Body of pancreas (tissue), 4 donors: ENCODE results near the gene TSPAN18. TPM values are rescaled to one million over a fixed set of nuclear protein-coding genes. Genes with fewer than 3 reads are reported as not detected.

Source experiments
- ATAC-seq: fragments of 150-250 bp; one replicate; pipeline ENCODE4 v1.9.1; 2016
- DNase-seq, 4 donors: peaks; one replicate each; pipeline ENCODE4 v3.0.0-alpha.2; 2019
- H3K27ac ChIP-seq, 4 donors: fragments of 200-600 bp; sonication (generic); 1 replicate in 3 of 4; 2 replicates in 1 of 4; pipeline versions ENCODE4 v1.5.1 to v1.6.1; 2016 to 2019; ENCODE audit warnings: mild to moderate bottlenecking in 1 of 4, mixed read lengths in 1 of 4, moderate library complexity in 1 of 4
- H3K27me3 ChIP-seq, 2 donors: fragments of 200-600 bp; sonication (generic); one replicate each; pipeline ENCODE4 v1.6.0; 2016; ENCODE audit warnings: mild to moderate bottlenecking in 1 of 2
- H3K36me3 ChIP-seq, 2 donors: fragments of 200-600 bp; sonication (generic); replicated peaks in 1 of 2; 2 replicates each; pipeline ENCODE4 v1.5.1; 2016; ENCODE audit warnings: low read depth in 2 of 2; ENCODE audit not compliant: insufficient read depth in 1 of 2
- H3K4me1 ChIP-seq: fragments of 200-600 bp; sonication (generic); one replicate; pipeline ENCODE4 v1.6.0; 2016
- H3K4me3 ChIP-seq, 2 donors: fragments of 200-600 bp; sonication (generic); 1 replicate in 1 of 2; 2 replicates in 1 of 2; pipeline ENCODE4 v1.5.1; 2016 to 2019
- H3K9me3 ChIP-seq, 3 donors: fragments of 200-600 bp; sonication (generic); 1 replicate in 2 of 3; 2 replicates in 1 of 3; pipeline ENCODE4 v1.5.1; 2016
- POLR2A ChIP-seq, 3 donors: fragments of 450-650 bp; IDR thresholded peaks; one replicate each; pipeline ENCODE4 v1.6.1; 2016; ENCODE audit warnings: antibody characterized with exemption in 3 of 3, mild to moderate bottlenecking in 2 of 3
- WGBS, 2 donors: methylation state at CpG; one replicate each; pipeline ENCODE4 v1.1.5; 2017; 5-methylcytosine and 5-hydroxymethylcytosine counted together
- intact Hi-C: fragments of 100-400 bp; cut with DNase I; formaldehyde crosslinking; loops from one replicate; pipeline ENCODE4 v1.15.1; 2023
- total RNA-seq, 2 donors: library from RNA; depleted of rRNA; stranded (reverse); fragments of >200 nt; gene quantifications; one replicate each; pipeline ENCODE4 v1.1.0, GENCODE V29; 2016
- TF ChIP-seq, protein P1 (sequence below), 7 experiments: fragments of 450-650 bp in 4 of 7; fragments of 200-600 bp in 3 of 7; sonication (generic) in 3 of 7; IDR thresholded peaks; one replicate each; pipeline ENCODE4 v1.5.1; 2016 to 2019; ENCODE audit warnings: antibody characterized with exemption in 7 of 7

Gene TSPAN18
- total RNA-seq, 2 donors from 2014 or later = 2.1 to 3.0 TPM

GRCh38 chr11:44940835-44941234, 214.1 kb downstream of the TSPAN18 start:
- ATAC-seq (no peak), DNase-seq (no peak)
- WGBS, 2 donors = 94 to 96% methylated on average over 9 of the region's 9 CpGs
- intact Hi-C loops = no loop called here
- no peaks in the 10 kb centered on the region for H3K27me3 ChIP-seq
- TF ChIP-seq POLR2A (IDR thresholded peaks at IDR 0.05) = no peak
- TF ChIP-seq, protein P1, sequence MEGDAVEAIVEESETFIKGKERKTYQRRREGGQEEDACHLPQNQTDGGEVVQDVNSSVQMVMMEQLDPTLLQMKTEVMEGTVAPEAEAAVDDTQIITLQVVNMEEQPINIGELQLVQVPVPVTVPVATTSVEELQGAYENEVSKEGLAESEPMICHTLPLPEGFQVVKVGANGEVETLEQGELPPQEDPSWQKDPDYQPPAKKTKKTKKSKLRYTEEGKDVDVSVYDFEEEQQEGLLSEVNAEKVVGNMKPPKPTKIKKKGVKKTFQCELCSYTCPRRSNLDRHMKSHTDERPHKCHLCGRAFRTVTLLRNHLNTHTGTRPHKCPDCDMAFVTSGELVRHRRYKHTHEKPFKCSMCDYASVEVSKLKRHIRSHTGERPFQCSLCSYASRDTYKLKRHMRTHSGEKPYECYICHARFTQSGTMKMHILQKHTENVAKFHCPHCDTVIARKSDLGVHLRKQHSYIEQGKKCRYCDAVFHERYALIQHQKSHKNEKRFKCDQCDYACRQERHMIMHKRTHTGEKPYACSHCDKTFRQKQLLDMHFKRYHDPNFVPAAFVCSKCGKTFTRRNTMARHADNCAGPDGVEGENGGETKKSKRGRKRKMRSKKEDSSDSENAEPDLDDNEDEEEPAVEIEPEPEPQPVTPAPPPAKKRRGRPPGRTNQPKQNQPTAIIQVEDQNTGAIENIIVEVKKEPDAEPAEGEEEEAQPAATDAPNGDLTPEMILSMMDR (IDR thresholded peaks at IDR 0.05) = no peak
- H3K27ac ChIP-seq = no peak overlapping the region
- H3K4me1 ChIP-seq = peaks cover 26% of the 10 kb centered on the region
- no peak overlapping the region for H3K4me3 ChIP-seq
- no peaks in the 10 kb centered on the region for H3K9me3 ChIP-seq
- H3K36me3 ChIP-seq = no peaks in the 10 kb centered on the region

- no peak overlapping the region for H3K27ac ChIP-seq
Measured at GRCh38 chr11:44941259-44942021, 214.7 kb downstream of the TSPAN18 start.

GRCh38 chr11:44942029-44942955, 215.5 kb downstream of the TSPAN18 start:
- DNase-seq (no peak), ATAC-seq (no peak)
- Histone ChIP-seq H3K9me3 (no peaks in the 10 kb centered on the region), H3K27me3 (no peaks in the 10 kb centered on the region), H3K4me1 (peaks cover 26% of the 10 kb centered on the region), H3K4me3 (no peak overlapping the region), H3K36me3 (no peaks in the 10 kb centered on the region), H3K27ac (no peak overlapping the region)
- WGBS, 2 donors = 89 to 94% methylated on average over 9 to 10 of the region's 10 CpGs
- TF ChIP-seq POLR2A (IDR thresholded peaks at IDR 0.05) = no peak
- TF ChIP-seq, protein P1 (IDR thresholded peaks at IDR 0.05) = no peak
- intact Hi-C loops = no loop called here

More at GRCh38 chr11:44941259-44942021, 214.7 kb downstream of the TSPAN18 start:
- TF ChIP-seq, protein P1 (IDR thresholded peaks at IDR 0.05) = no peak
- Histone ChIP-seq H3K27me3 (no peaks in the 10 kb centered on the region), H3K4me1 (peaks cover 26% of the 10 kb centered on the region), H3K9me3 (no peaks in the 10 kb centered on the region), H3K36me3 (no peaks in the 10 kb centered on the region), H3K4me3 (no peak overlapping the region)
- intact Hi-C loops = no loop called here
- DNase-seq = no peak
- ATAC-seq = no peak
- WGBS, 2 donors = 67 to 68% methylated on average over 12 of the region's 12 CpGs

- WGBS, 2 donors = 47 to 82% methylated on average over 7 of the region's 7 CpGs
- ATAC-seq = no peak
- peak in 2 of 4 donors; percentile 26 to 41 for DNase-seq
- Histone ChIP-seq H3K9me3 (no peaks in the 10 kb centered on the region), H3K4me3 (no peak overlapping the region), H3K27ac (peak overlapping the region in 1 of 4 donors; percentile 5), H3K36me3 (no peaks in the 10 kb centered on the region), H3K27me3 (no peaks in the 10 kb centered on the region), H3K4me1 (peaks cover 30% of the 10 kb centered on the region)
- intact Hi-C loops = no loop called here
- TF ChIP-seq, protein P1 (IDR thresholded peaks at IDR 0.05) = no peak
- no peak for TF ChIP-seq POLR2A (IDR thresholded peaks at IDR 0.05)
Measured at GRCh38 chr11:44943118-44943517, 216.4 kb downstream of the TSPAN18 start.
